Keratinocyte (primary cell): ENCODE results near the gene MT4. TPM values are rescaled to one million over a fixed set of nuclear protein-coding genes. Genes with fewer than 3 reads are reported as not detected.

ENCODE experiments used
- DNase-seq: peaks from one replicate; pipeline ENCODE4 v3.0.0-alpha.2; 2011; ENCODE audit warnings: low read depth, missing footprints, low spot score
- FAIRE-seq: peaks from 2 replicates; lab custom pipeline; 2011; peaks lifted over from hg19 to GRCh38; lab: Jason Lieb, UNC
- H2AFZ ChIP-seq: 2 replicates; pipeline ENCODE4 v1.6.0; 2012; ENCODE audit warnings: low read length, control low read depth, inconsistent platforms; ENCODE audit not compliant: control insufficient read depth
- H3K27ac ChIP-seq: 2 replicates; pipeline ENCODE4 v1.5.1; 2011; ENCODE audit warnings: low read length; ENCODE audit not compliant: control insufficient read depth, insufficient read depth
- H3K27me3 ChIP-seq: 3 replicates; pipeline ENCODE4 v1.6.0; 2011; ENCODE audit warnings: low read length; ENCODE audit not compliant: control insufficient read depth, insufficient read depth; ENCODE audit errors: extremely low read depth
- H3K36me3 ChIP-seq, 2 experiments: 2 replicates in 1 of 2; 3 replicates in 1 of 2; pipeline ENCODE4 v1.5.1; 2011; ENCODE audit warnings: low read length in 2 of 2, mild to moderate bottlenecking in 1 of 2; ENCODE audit not compliant: control insufficient read depth in 2 of 2, insufficient read depth in 2 of 2; ENCODE audit errors: extremely low read depth in 1 of 2
- H3K4me1 ChIP-seq: 3 replicates; pipeline ENCODE4 v1.5.1; 2011; ENCODE audit warnings: low read length; ENCODE audit not compliant: control insufficient read depth, insufficient read depth; ENCODE audit errors: extremely low read depth
- H3K4me2 ChIP-seq: 3 replicates; pipeline ENCODE4 v1.6.0; 2011; ENCODE audit warnings: low read depth, low read length; ENCODE audit not compliant: control insufficient read depth, insufficient read depth; ENCODE audit errors: extremely low read depth
- H3K4me3 ChIP-seq, 3 experiments: fragments of 200-600 bp in 1 of 3; sonication (generic) in 1 of 3; 2 replicates in 2 of 3; 3 replicates in 1 of 3; pipeline ENCODE4 v1.5.1; 2011 to 2016; ENCODE audit warnings: low read length in 3 of 3, mild to moderate bottlenecking in 3 of 3, control low read depth in 2 of 3, inconsistent platforms in 1 of 3, low read depth in 1 of 3, mixed read lengths in 1 of 3, mixed run types in 1 of 3, moderate library complexity in 1 of 3; ENCODE audit not compliant: control insufficient read depth in 2 of 3, insufficient read depth in 2 of 3; ENCODE audit errors: extremely low read depth in 1 of 3
- H3K79me2 ChIP-seq: 2 replicates; pipeline ENCODE4 v1.6.0; 2012; ENCODE audit warnings: low read length; ENCODE audit not compliant: control insufficient read depth, insufficient read depth
- H3K9ac ChIP-seq: 3 replicates; pipeline ENCODE4 v1.6.0; 2011; ENCODE audit warnings: low read length; ENCODE audit not compliant: control insufficient read depth, insufficient read depth; ENCODE audit errors: extremely low read depth
- H3K9me1 ChIP-seq: 3 replicates; pipeline ENCODE4 v1.6.0; 2011; ENCODE audit warnings: low read length; ENCODE audit not compliant: control insufficient read depth, insufficient read depth; ENCODE audit errors: extremely low read depth
- H3K9me3 ChIP-seq: 2 replicates; pipeline ENCODE4 v1.5.1; 2012; ENCODE audit warnings: low read depth, low read length; ENCODE audit not compliant: control insufficient read depth
- H4K20me1 ChIP-seq: 3 replicates; pipeline ENCODE4 v1.6.0; 2011; ENCODE audit warnings: low read length; ENCODE audit not compliant: control insufficient read depth, insufficient read depth; ENCODE audit errors: extremely low read depth
- EZH2 ChIP-seq: IDR thresholded peaks from one replicate; pipeline ENCODE4 v1.6.1; 2012; ENCODE audit warnings: inconsistent platforms, mild to moderate bottlenecking, low read length, moderate library complexity
- dilution Hi-C: fragments of 300-500 bp; cut with MboI; formaldehyde crosslinking; loops from one replicate; pipeline ENCODE4 v1.7.0; 2020; ENCODE audit warnings: low sequenced_read_pairs; ENCODE audit not compliant: extremely low pct_ligation_motif_present
- polyA plus RNA-seq, 5 experiments: library from polyadenylated mRNA; depleted of rRNA in 3 of 5; stranded (reverse) in 3 of 5; stranded (forward) in 1 of 5; unstranded in 1 of 5; fragments of >200 nt; gene quantifications; 1 replicate in 1 of 5; 2 replicates in 3 of 5; 3 replicates in 1 of 5; pipeline versions ENCODE4 v1.2.1 to v1.2.3, GENCODE V29; 2011 to 2012; ENCODE audit warnings: missing spikeins in 2 of 5, low read depth in 1 of 5, low replicate concordance in 1 of 5
- TF ChIP-seq, protein P1 (sequence below), 3 experiments: IDR thresholded peaks in 1 of 3; conservative IDR thresholded peaks in 1 of 3; optimal IDR thresholded peaks in 1 of 3; 2 replicates in 2 of 3; 3 replicates in 1 of 3; pipeline versions ENCODE3 to v1.5.1; 2011; ENCODE audit warnings: low read length in 3 of 3, mild to moderate bottlenecking in 3 of 3, moderate library complexity in 2 of 3, control low read depth in 1 of 3, inconsistent platforms in 1 of 3; ENCODE audit not compliant: insufficient read depth in 2 of 3; ENCODE audit errors: extremely low read depth in 1 of 3

MT4 gene
- polyA plus RNA-seq, 1 donor (not counting 4 experiments of a cell fraction or from before 2014, with no cell fraction given): 0.77 TPM

DNA sequence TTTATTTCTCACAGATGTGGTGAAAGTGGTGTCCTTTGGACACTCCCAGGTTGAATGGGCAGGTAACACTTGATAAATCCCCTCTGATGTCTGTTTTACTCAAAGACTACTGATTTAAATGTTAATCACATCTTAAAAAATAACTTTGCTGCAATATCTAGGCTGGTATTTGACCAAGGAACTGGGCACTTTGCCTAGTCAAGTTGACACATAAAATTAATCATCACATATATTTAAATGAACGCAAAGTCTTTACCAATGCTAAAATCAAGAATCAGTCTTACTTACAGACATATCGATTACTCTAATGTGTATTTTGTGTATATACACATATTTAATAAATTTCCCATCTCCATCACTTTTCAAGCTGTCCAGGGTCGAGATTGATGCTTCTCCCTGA is 50.5 kb downstream of the MT4 start:
- Histone ChIP-seq H4K20me1 (no peaks in the 10 kb centered on the region), H3K4me3 (no peak overlapping the region), H3K27ac (peak overlapping the region; percentile 65), H3K4me1 (peaks cover 54% of the 10 kb centered on the region), H3K79me2 (no peaks in the 10 kb centered on the region), H2AFZ (no peak overlapping the region), H3K9me3 (no peaks in the 10 kb centered on the region), H3K9me1 (no peaks in the 10 kb centered on the region), H3K27me3 (no peaks in the 10 kb centered on the region), H3K36me3 (no peaks in the 10 kb centered on the region), H3K4me2 (peak overlapping the region; percentile 45), H3K9ac (no peak overlapping the region)
- dilution Hi-C loops: no loop called here
- FAIRE-seq (no peak), DNase-seq (no peak)
- TF ChIP-seq EZH2: no peak
- TF ChIP-seq, protein P1, sequence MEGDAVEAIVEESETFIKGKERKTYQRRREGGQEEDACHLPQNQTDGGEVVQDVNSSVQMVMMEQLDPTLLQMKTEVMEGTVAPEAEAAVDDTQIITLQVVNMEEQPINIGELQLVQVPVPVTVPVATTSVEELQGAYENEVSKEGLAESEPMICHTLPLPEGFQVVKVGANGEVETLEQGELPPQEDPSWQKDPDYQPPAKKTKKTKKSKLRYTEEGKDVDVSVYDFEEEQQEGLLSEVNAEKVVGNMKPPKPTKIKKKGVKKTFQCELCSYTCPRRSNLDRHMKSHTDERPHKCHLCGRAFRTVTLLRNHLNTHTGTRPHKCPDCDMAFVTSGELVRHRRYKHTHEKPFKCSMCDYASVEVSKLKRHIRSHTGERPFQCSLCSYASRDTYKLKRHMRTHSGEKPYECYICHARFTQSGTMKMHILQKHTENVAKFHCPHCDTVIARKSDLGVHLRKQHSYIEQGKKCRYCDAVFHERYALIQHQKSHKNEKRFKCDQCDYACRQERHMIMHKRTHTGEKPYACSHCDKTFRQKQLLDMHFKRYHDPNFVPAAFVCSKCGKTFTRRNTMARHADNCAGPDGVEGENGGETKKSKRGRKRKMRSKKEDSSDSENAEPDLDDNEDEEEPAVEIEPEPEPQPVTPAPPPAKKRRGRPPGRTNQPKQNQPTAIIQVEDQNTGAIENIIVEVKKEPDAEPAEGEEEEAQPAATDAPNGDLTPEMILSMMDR (optimal IDR thresholded peaks at IDR 0.05 in 1 of 3, IDR thresholded peaks at IDR 0.05 in 1 of 3, conservative IDR thresholded peaks at IDR 0.05 in 1 of 3; ENCODE audit: extremely low read depth in 1 of 3, insufficient read depth in 2 of 3, low read length in 3 of 3): no peak

DNA sequence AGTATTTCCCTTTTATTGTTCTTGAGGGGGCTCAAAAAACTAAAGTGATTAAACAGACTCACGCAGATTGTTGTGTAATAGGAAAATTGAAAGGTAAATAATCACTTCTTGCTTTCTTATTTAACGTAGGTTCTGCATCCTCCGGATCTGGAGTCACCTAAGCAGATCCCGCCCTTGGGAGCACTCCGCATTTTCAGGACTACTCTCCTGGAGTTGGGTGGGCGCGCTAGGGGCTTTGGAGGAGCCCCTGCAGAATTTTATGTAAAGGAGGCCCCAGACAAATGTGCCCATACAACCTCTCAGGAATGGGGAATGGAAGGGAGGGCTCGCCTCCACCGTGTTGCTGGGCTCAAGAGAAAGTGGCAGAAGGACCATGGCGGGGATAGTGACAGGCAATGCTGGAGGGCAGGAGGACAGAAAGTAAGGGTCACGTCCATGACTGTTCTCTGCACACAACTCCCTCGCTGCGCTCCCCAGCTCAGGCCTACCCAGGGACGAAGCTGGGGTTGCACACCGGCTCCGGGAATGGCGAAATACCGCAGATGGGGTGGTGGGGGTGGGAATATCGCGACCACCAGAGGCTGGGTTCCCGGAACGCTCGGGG is 51.8 kb downstream of the MT4 start:
- Histone ChIP-seq H4K20me1 (no peaks in the 10 kb centered on the region), H3K36me3 (no peaks in the 10 kb centered on the region), H3K27ac (no peak overlapping the region), H3K9ac (no peak overlapping the region), H3K4me1 (peaks cover 40% of the 10 kb centered on the region), H3K9me3 (no peaks in the 10 kb centered on the region), H3K4me3 (peak overlapping the region in 1 of 3 experiments; percentile 71), H3K9me1 (no peaks in the 10 kb centered on the region), H3K4me2 (peak overlapping the region; percentile 90), H3K27me3 (no peaks in the 10 kb centered on the region), H3K79me2 (no peaks in the 10 kb centered on the region), H2AFZ (peak overlapping the region; percentile 26)
- FAIRE-seq (no peak), DNase-seq (no peak)
- TF ChIP-seq, protein P1 (optimal IDR thresholded peaks at IDR 0.05 in 1 of 3, IDR thresholded peaks at IDR 0.05 in 1 of 3, conservative IDR thresholded peaks at IDR 0.05 in 1 of 3; ENCODE audit: extremely low read depth in 1 of 3, insufficient read depth in 2 of 3, low read length in 3 of 3): no peak
- dilution Hi-C loops: no loop called here
